Colon (tissue), 2 donors: Measurements from ENCODE around the gene OPTC.

Source experiments
- FAIRE-seq: peaks from 2 replicates; lab custom pipeline; 2012; peaks lifted over from hg19 to GRCh38; lab: Jason Lieb, UNC
- donor health status: control.
- donor health status: control.

Gene OPTC

GRCh38 chr1:203536980-203537455 is 43.1 kb downstream of the OPTC start:
- no peak for FAIRE-seq

- no peak for FAIRE-seq
Measured at GRCh38 chr1:203537806-203538464, 44.0 kb downstream of the OPTC start.

- FAIRE-seq = no peak
Measured at GRCh38 chr1:203538726-203539125, 44.8 kb downstream of the OPTC start.

- FAIRE-seq = no peak
Measured at GRCh38 chr1:203539831-203540546, 46.0 kb downstream of the OPTC start.

- no peak for FAIRE-seq
Measured at GRCh38 chr1:203544485-203544884, 50.5 kb downstream of the OPTC start.

- no peak for FAIRE-seq
Measured at GRCh38 chr1:203544978-203545816, 51.2 kb downstream of the OPTC start.

GRCh38 chr1:203546274-203546673 is 52.3 kb downstream of the OPTC start:
- FAIRE-seq = no peak

GRCh38 chr1:203547147-203547546 is 53.2 kb downstream of the OPTC start:
- no peak for FAIRE-seq

- FAIRE-seq = no peak
Measured at GRCh38 chr1:203547771-203548421, 53.9 kb downstream of the OPTC start.

- FAIRE-seq = no peak
Measured at GRCh38 chr1:203548892-203549291, 54.9 kb downstream of the OPTC start.

- FAIRE-seq = no peak
Measured at GRCh38 chr1:203549309-203549708, 55.4 kb downstream of the OPTC start.

- no peak for FAIRE-seq
Measured at GRCh38 chr1:203550846-203551245, 56.9 kb downstream of the OPTC start.

- no peak for FAIRE-seq
Measured at GRCh38 chr1:203551550-203551949, 57.6 kb downstream of the OPTC start.

GRCh38 chr1:203553496-203553895 is 59.5 kb downstream of the OPTC start:
- FAIRE-seq = no peak

- no peak for FAIRE-seq
Measured at GRCh38 chr1:203554071-203554470, 60.1 kb downstream of the OPTC start.

GRCh38 chr1:203555076-203555475 is 61.1 kb downstream of the OPTC start:
- FAIRE-seq = no peak

GRCh38 chr1:203555511-203556046 is 61.6 kb downstream of the OPTC start:
- no peak for FAIRE-seq

GRCh38 chr1:203556047-203556851 is 62.3 kb downstream of the OPTC start:
- FAIRE-seq = no peak

- FAIRE-seq = no peak
Measured at GRCh38 chr1:203557390-203557789, 63.4 kb downstream of the OPTC start.

GRCh38 chr1:203558064-203558760 is 64.3 kb downstream of the OPTC start:
- no peak for FAIRE-seq
